Ectodermal cell (in vitro differentiated cells): ENCODE data around the gene CACFD1.

ENCODE experiments used
- H3K27ac ChIP-seq: 2 replicates; pipeline ENCODE4 v1.7.0; 2013; ENCODE audit warnings: mild to moderate bottlenecking, low read depth, low read length; ENCODE audit not compliant: insufficient read depth, poor library complexity, severe bottlenecking
- H3K27me3 ChIP-seq: 2 replicates; pipeline ENCODE4 v1.7.0; 2013; ENCODE audit warnings: mild to moderate bottlenecking, low read length; ENCODE audit not compliant: insufficient read depth, control insufficient read depth, poor library complexity, severe bottlenecking
- H3K36me3 ChIP-seq: one replicate; pipeline ENCODE4 v1.7.0; 2013; ENCODE audit warnings: low read length; ENCODE audit not compliant: control insufficient read depth, insufficient read depth
- H3K4me1 ChIP-seq: one replicate; pipeline ENCODE4 v1.7.0; 2013; ENCODE audit warnings: low read length; ENCODE audit not compliant: control insufficient read depth, insufficient read depth
- H3K4me3 ChIP-seq: 2 replicates; pipeline ENCODE4 v1.7.0; 2013; ENCODE audit warnings: low read depth, low read length, control low read depth; ENCODE audit not compliant: insufficient read depth
- H3K9me3 ChIP-seq: 2 replicates; pipeline ENCODE4 v1.7.0; 2013; ENCODE audit warnings: mild to moderate bottlenecking, low read length, moderate library complexity; ENCODE audit not compliant: control insufficient read depth
- WGBS, 2 experiments: methylation state at CpG; one replicate each; pipeline ENCODE4 v1.1.7; 2013; ENCODE audit warnings: missing lambda C conversion rate in 2 of 2; 5-methylcytosine and 5-hydroxymethylcytosine counted together

Gene CACFD1

DNA sequence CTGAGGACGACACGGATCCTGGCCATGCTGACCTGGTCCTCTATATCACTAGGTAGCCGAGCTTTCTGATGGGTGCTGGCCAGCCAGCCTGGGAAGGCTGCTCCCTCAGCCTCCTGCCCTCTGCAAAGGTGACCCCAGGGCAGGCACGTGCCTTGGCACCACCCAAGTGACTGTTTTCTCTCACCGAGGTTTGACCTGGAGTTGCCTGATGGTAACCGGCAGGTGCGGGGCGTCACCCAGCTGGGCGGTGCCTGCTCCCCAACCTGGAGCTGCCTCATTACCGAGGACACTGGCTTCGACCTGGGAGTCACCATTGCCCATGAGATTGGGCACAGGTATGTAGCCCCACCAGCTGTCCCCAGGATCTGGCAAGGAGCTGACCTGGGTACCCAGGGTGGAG lies 33.8 kb upstream of the CACFD1 start:
- no peaks in the 10 kb centered on the region for H3K4me1 ChIP-seq
- H3K9me3 ChIP-seq: no peaks in the 10 kb centered on the region
- no peak overlapping the region for H3K4me3 ChIP-seq
- H3K27me3 ChIP-seq: peaks cover 32% of the 10 kb centered on the region
- H3K36me3 ChIP-seq: no peaks in the 10 kb centered on the region
- 89 to 90% methylated on average over 11 of the region's 11 CpGs for WGBS, 2 experiments
- H3K27ac ChIP-seq: no peak overlapping the region

GRCh38 chr9:133427658-133428348 lies 32.0 kb upstream of the CACFD1 start:
- no peaks in the 10 kb centered on the region for H3K9me3 ChIP-seq
- H3K4me3 ChIP-seq: no peak overlapping the region
- WGBS, 2 experiments: 61 to 64% methylated on average over 10 of the region's 10 CpGs
- no peaks in the 10 kb centered on the region for H3K4me1 ChIP-seq
- H3K27ac ChIP-seq: no peak overlapping the region
- H3K27me3 ChIP-seq: peaks cover 32% of the 10 kb centered on the region
- no peaks in the 10 kb centered on the region for H3K36me3 ChIP-seq

DNA sequence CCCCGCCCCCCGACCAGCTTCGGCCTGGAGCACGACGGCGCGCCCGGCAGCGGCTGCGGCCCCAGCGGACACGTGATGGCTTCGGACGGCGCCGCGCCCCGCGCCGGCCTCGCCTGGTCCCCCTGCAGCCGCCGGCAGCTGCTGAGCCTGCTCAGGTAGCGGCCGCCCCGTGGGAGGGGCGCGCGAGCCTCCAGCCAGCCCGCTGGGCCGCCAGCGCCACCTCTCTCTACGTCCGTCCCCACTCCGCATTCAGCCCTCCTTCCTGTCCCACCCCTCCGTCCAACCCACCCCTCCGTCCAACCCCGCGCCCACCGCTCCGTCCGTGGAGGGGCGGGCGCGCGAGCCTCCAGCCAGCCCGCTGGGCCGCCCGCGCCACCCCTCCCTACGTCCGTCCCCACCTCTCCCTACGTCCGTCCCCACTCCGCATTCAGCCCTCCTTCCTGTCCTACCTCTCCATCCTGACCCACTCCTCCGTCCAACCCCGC lies 31.1 kb upstream of the CACFD1 start:
- no peak overlapping the region for H3K4me3 ChIP-seq
- H3K36me3 ChIP-seq: no peaks in the 10 kb centered on the region
- H3K4me1 ChIP-seq: no peaks in the 10 kb centered on the region
- no peaks in the 10 kb centered on the region for H3K9me3 ChIP-seq
- peaks cover 32% of the 10 kb centered on the region for H3K27me3 ChIP-seq
- H3K27ac ChIP-seq: no peak overlapping the region
- 0% methylated on average over 57 of the region's 57 CpGs for WGBS, 2 experiments

GRCh38 chr9:133429214-133429613 lies 30.6 kb upstream of the CACFD1 start:
- Histone ChIP-seq H3K27ac (no peak overlapping the region), H3K9me3 (no peaks in the 10 kb centered on the region), H3K4me3 (no peak overlapping the region), H3K27me3 (peaks cover 32% of the 10 kb centered on the region), H3K4me1 (no peaks in the 10 kb centered on the region), H3K36me3 (no peaks in the 10 kb centered on the region)
- WGBS, 2 experiments: 2% methylated on average over 18 of the region's 18 CpGs

- 7 to 8% methylated on average over 49 of the region's 49 CpGs for WGBS, 2 experiments
- Histone ChIP-seq H3K36me3 (no peaks in the 10 kb centered on the region), H3K27ac (no peak overlapping the region), H3K4me3 (no peak overlapping the region), H3K9me3 (no peaks in the 10 kb centered on the region), H3K4me1 (no peaks in the 10 kb centered on the region), H3K27me3 (peaks cover 32% of the 10 kb centered on the region)
These were observed 30.1 kb upstream of the CACFD1 start for GRCh38 chr9:133429641-133430161.

- Histone ChIP-seq H3K27ac (no peak overlapping the region), H3K4me3 (no peak overlapping the region), H3K9me3 (no peaks in the 10 kb centered on the region), H3K36me3 (no peaks in the 10 kb centered on the region), H3K4me1 (no peaks in the 10 kb centered on the region), H3K27me3 (peaks cover 32% of the 10 kb centered on the region)
- WGBS, 2 experiments: 86 to 88% methylated on average over 1 of the region's 1 CpG
These were observed 29.5 kb upstream of the CACFD1 start for GRCh38 chr9:133430244-133430643.

DNA sequence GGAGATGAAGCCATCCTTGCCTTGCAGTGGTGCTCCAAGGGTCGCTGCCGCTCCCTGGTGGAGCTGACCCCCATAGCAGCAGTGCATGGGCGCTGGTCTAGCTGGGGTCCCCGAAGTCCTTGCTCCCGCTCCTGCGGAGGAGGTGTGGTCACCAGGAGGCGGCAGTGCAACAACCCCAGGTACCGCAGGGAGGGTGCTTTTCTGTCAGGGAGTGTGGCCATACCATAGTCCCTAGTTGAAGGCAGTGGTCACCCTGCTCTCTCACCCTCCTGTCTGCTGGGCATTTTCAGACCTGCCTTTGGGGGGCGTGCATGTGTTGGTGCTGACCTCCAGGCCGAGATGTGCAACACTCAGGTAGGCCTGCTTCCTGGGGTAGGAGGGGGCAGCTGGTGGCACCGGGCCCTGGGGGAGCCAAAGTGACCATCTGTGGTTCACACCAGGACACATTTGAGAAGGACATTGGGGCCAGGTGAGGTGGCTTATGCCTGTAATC lies 26.4 kb upstream of the CACFD1 start:
- Histone ChIP-seq H3K9me3 (no peaks in the 10 kb centered on the region), H3K36me3 (no peaks in the 10 kb centered on the region), H3K27me3 (peaks cover 20% of the 10 kb centered on the region), H3K4me3 (no peak overlapping the region), H3K4me1 (no peaks in the 10 kb centered on the region), H3K27ac (no peak overlapping the region)
- 83 to 86% methylated on average over 11 of the region's 11 CpGs for WGBS, 2 experiments

DNA sequence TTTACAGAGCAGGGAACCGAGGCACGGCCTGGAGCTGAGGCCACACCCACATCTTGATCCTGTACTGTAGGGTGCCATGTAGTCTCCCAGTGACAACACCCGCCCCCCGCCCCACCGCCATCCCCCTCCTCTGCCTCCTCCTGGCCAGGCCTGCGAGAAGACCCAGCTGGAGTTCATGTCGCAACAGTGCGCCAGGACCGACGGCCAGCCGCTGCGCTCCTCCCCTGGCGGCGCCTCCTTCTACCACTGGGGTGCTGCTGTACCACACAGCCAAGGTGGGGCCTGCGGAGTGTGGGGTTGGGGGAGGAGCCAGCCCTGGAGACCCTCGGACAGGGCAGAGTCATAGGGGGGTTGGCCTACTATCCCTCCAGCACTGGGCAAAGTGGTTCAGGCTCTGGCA lies 23.1 kb upstream of the CACFD1 start:
- Histone ChIP-seq H3K9me3 (no peaks in the 10 kb centered on the region), H3K4me3 (no peak overlapping the region), H3K27ac (no peak overlapping the region), H3K4me1 (no peaks in the 10 kb centered on the region), H3K27me3 (no peaks in the 10 kb centered on the region), H3K36me3 (no peaks in the 10 kb centered on the region)
- 85 to 89% methylated on average over 15 to 16 of the region's 16 CpGs for WGBS, 2 experiments

DNA sequence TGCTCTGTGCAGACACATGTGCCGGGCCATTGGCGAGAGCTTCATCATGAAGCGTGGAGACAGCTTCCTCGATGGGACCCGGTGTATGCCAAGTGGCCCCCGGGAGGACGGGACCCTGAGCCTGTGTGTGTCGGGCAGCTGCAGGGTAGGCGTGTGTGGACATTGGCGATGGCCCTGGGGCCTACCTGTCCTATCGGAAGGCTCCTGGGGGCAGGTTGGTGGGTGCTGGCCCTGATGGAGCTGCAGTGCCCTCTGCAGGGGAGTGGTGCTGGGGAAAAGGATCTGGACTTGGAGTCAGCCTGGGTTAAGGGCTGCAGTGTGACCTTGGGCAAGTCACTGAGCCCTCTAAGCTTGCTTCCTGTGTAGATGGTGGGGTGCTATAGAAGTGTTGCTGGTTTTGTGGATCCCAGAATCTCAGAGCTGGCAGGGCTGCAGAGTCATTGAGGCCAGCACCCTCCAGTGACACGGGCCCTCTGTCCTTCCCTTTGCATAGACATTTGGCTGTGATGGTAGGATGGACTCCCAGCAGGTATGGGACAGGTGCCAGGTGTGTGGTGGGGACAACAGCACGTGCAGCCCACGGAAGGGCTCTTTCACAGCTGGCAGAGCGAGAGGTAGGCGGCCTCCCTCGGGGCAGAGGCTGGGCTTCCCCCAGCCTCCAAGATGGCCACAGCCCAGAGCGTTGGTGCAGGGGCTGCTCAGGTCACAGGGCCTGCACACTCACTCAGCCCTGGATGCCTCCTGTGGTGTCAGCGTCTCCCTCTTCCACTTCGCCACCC lies 21.8 kb upstream of the CACFD1 start:
- H3K4me3 ChIP-seq: no peak overlapping the region
- no peaks in the 10 kb centered on the region for H3K4me1 ChIP-seq
- no peaks in the 10 kb centered on the region for H3K36me3 ChIP-seq
- H3K9me3 ChIP-seq: no peaks in the 10 kb centered on the region
- no peaks in the 10 kb centered on the region for H3K27me3 ChIP-seq
- no peak overlapping the region for H3K27ac ChIP-seq
- 94% methylated on average over 20 of the region's 20 CpGs for WGBS, 2 experiments

GRCh38 chr9:133439337-133439736 lies 20.4 kb upstream of the CACFD1 start:
- 70 to 72% methylated on average over 4 of the region's 4 CpGs for WGBS, 2 experiments
- H3K36me3 ChIP-seq: no peaks in the 10 kb centered on the region
- no peaks in the 10 kb centered on the region for H3K27me3 ChIP-seq
- H3K4me1 ChIP-seq: no peaks in the 10 kb centered on the region
- no peak overlapping the region for H3K4me3 ChIP-seq
- H3K27ac ChIP-seq: no peak overlapping the region
- H3K9me3 ChIP-seq: no peaks in the 10 kb centered on the region
